Gastroesophageal sphincter (tissue), 4 donors: ENCODE measurements around the gene REELD1. TPM values are rescaled to one million over a fixed set of nuclear protein-coding genes. Genes with fewer than 3 reads are reported as not detected.

Source experiments
- ATAC-seq: fragments of 150-250 bp; one replicate; pipeline ENCODE4 v1.9.1; 2016; ENCODE audit warnings: mild to moderate bottlenecking, moderate library complexity
- H3K27ac ChIP-seq, 4 donors: fragments of 200-600 bp; sonication (generic) in 3 of 4; 1 replicate in 3 of 4; 2 replicates in 1 of 4; pipeline ENCODE4 v1.5.1; 2016 to 2019
- H3K27me3 ChIP-seq: fragments of 200-600 bp; sonication (generic); one replicate; pipeline ENCODE4 v1.5.1; 2019
- H3K36me3 ChIP-seq, 2 donors: fragments of 200-600 bp; sonication (generic); one replicate each; pipeline ENCODE4 v1.5.1; 2019; ENCODE audit warnings: control low read depth in 1 of 2
- H3K4me1 ChIP-seq, 3 donors: fragments of 200-600 bp; sonication (generic); 1 replicate in 2 of 3; 2 replicates in 1 of 3; pipeline ENCODE4 v1.5.1; 2016 to 2019; ENCODE audit warnings: control low read depth in 2 of 3
- H3K4me3 ChIP-seq, 2 donors: fragments of 200-600 bp; sonication (generic); one replicate each; pipeline ENCODE4 v1.5.1; 2019; ENCODE audit warnings: mild to moderate bottlenecking in 1 of 2, moderate library complexity in 1 of 2
- H3K9me3 ChIP-seq, 3 donors: fragments of 200-600 bp; sonication (generic); one replicate each; pipeline ENCODE4 v1.5.1; 2017 to 2019; ENCODE audit warnings: control low read depth in 2 of 3
- EP300 ChIP-seq: sonication (generic); formaldehyde crosslinking; IDR thresholded peaks from one replicate; pipeline ENCODE4 v1.6.1; 2017; ENCODE audit warnings: antibody characterized with exemption, mild to moderate bottlenecking
- POLR2A ChIP-seq, 2 donors: fragments of 450-650 bp; IDR thresholded peaks; one replicate each; pipeline ENCODE4 v1.6.1; 2017; ENCODE audit warnings: antibody characterized with exemption in 2 of 2, mild to moderate bottlenecking in 2 of 2, moderate library complexity in 1 of 2
- POLR2AphosphoS5 ChIP-seq: sonication (generic); formaldehyde crosslinking; IDR thresholded peaks from one replicate; pipeline ENCODE4 v1.6.1; 2017; ENCODE audit warnings: antibody characterized with exemption
- WGBS, 2 donors: methylation state at CpG; one replicate each; pipeline ENCODE4 v1.1.5; 2018; ENCODE audit warnings: low coverage in 1 of 2; 5-methylcytosine and 5-hydroxymethylcytosine counted together
- total RNA-seq, 4 donors: library from RNA; depleted of rRNA; stranded (reverse); fragments of >200 nt; gene quantifications; one replicate each; pipeline ENCODE4 v1.1.0, GENCODE V29; 2016
- TF ChIP-seq, protein P1 (sequence below), 4 experiments: fragments of 200-600 bp in 2 of 4; fragments of 450-650 bp in 2 of 4; sonication (generic) in 1 of 4; IDR thresholded peaks; one replicate each; pipeline ENCODE4 v1.5.1; 2017 to 2019; ENCODE audit warnings: antibody characterized with exemption in 4 of 4, mild to moderate bottlenecking in 2 of 4, moderate library complexity in 2 of 4

REELD1 gene
- total RNA-seq, 4 donors from 2014 or later: 0.78 to 1.4 TPM; not detected in 2

DNA sequence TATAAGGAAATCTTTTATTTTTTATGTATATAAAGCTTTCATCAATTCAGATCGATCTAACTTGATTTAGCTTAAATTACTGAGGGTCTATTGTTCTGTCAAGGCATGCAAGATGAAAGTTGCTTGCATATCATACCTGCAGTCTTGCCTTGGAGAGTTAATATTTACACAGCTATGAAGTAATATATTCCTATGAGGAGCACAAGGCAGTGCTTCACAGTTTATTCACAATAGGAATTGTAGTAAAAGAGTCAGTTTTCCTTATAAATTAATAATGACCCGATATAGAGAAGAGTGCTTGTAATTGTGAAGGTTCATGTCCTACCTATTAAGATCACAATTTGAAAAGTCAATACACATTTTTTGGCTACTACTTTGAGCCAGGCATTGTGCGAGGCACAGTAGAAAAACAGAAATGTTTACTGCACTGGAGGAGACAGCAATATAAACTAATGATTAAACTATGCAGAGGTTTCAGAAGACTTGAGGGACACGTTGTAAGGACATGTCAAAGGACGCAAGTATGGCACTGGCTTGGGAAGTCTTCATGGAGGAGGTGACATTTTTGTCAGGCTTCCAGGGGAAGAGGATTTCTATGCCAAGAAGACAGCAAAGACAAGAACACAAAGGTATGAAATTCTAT lies 38.8 kb downstream of the REELD1 start:
- WGBS, 2 donors: 84 to 91% methylated on average over 5 of the region's 5 CpGs
- no peaks in the 10 kb centered on the region for H3K9me3 ChIP-seq
- H3K4me1 ChIP-seq: no peaks in the 10 kb centered on the region
- peaks cover 0 to 26% of the 10 kb centered on the region in 2 donors for H3K36me3 ChIP-seq
- no peak overlapping the region for H3K4me3 ChIP-seq
- no peak for ATAC-seq
- no peak overlapping the region for H3K27ac ChIP-seq
- no peaks in the 10 kb centered on the region for H3K27me3 ChIP-seq
- TF ChIP-seq, protein P1, sequence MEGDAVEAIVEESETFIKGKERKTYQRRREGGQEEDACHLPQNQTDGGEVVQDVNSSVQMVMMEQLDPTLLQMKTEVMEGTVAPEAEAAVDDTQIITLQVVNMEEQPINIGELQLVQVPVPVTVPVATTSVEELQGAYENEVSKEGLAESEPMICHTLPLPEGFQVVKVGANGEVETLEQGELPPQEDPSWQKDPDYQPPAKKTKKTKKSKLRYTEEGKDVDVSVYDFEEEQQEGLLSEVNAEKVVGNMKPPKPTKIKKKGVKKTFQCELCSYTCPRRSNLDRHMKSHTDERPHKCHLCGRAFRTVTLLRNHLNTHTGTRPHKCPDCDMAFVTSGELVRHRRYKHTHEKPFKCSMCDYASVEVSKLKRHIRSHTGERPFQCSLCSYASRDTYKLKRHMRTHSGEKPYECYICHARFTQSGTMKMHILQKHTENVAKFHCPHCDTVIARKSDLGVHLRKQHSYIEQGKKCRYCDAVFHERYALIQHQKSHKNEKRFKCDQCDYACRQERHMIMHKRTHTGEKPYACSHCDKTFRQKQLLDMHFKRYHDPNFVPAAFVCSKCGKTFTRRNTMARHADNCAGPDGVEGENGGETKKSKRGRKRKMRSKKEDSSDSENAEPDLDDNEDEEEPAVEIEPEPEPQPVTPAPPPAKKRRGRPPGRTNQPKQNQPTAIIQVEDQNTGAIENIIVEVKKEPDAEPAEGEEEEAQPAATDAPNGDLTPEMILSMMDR (IDR thresholded peaks at IDR 0.05): no peak
- TF ChIP-seq POLR2A (IDR thresholded peaks at IDR 0.05) (no peak), EP300 (no peak), POLR2AphosphoS5 (no peak)

DNA sequence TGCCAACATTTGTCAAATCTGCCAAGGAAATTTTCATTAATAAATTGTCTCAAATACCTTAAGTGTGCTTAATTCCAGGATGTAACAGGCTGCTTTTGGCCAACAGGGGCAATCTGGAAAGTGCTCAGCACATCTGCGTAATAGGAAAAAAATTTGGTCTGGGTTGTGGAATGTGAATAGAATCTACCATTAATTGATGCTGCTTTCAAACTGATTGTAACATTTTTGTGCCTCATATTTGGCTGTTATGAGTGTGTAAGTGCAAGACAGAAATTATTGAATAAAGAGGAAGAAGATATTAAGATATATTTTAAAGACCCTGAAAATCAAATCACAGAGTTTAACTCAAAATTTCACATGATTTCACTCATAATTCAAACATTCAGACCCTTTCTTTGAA lies 41.1 kb downstream of the REELD1 start:
- 60 to 89% methylated on average over 1 of the region's 1 CpG for WGBS, 2 donors
- H3K4me1 ChIP-seq: no peaks in the 10 kb centered on the region
- TF ChIP-seq EP300 (no peak), POLR2AphosphoS5 (no peak), POLR2A (IDR thresholded peaks at IDR 0.05) (no peak)
- TF ChIP-seq, protein P1 (IDR thresholded peaks at IDR 0.05): no peak

DNA sequence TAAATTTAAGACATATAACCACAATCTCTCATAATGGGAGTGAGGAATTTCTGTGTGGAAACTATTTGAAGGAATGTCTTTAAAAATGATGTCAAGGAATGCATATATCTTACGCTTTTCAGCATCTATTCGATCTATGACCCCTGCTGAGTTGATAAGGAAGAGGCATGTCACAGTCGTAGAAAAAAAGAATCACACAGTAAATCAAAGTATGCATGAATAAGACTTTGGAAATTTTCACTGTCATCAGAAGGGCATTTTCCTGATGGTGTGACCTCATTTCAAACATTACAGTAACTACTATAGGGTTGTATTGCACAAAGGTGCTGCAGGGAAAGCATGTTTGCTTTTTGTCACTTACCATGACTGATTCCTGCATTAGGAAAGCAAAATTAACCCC lies 41.5 kb downstream of the REELD1 start:
- no peak for ATAC-seq
- no peaks in the 10 kb centered on the region for H3K27me3 ChIP-seq
- H3K36me3 ChIP-seq: peaks cover 0 to 28% of the 10 kb centered on the region in 2 donors
- no peak overlapping the region for H3K4me3 ChIP-seq
- no peak overlapping the region for H3K27ac ChIP-seq
- TF ChIP-seq, protein P1 (IDR thresholded peaks at IDR 0.05): no peak
- TF ChIP-seq POLR2A (IDR thresholded peaks at IDR 0.05) (no peak), EP300 (no peak), POLR2AphosphoS5 (no peak)
- WGBS, 2 donors: 67 to 68% methylated on average over 3 of the region's 3 CpGs
- H3K9me3 ChIP-seq: no peaks in the 10 kb centered on the region
- H3K4me1 ChIP-seq: no peaks in the 10 kb centered on the region

More for the DNA sequence above, 41.1 kb downstream of the REELD1 start:
- no peak overlapping the region for H3K4me3 ChIP-seq
- no peaks in the 10 kb centered on the region for H3K27me3 ChIP-seq
- no peaks in the 10 kb centered on the region for H3K9me3 ChIP-seq
- H3K27ac ChIP-seq: no peak overlapping the region
- peaks cover 0 to 28% of the 10 kb centered on the region in 2 donors for H3K36me3 ChIP-seq
- ATAC-seq: no peak

GRCh38 chr4:146256328-146256727 lies 42.0 kb downstream of the REELD1 start:
- no peak for TF ChIP-seq POLR2AphosphoS5
- no peak for TF ChIP-seq POLR2A (IDR thresholded peaks at IDR 0.05)
- TF ChIP-seq, protein P1 (IDR thresholded peaks at IDR 0.05): no peak
- no peak for TF ChIP-seq EP300
- Histone ChIP-seq H3K9me3 (no peaks in the 10 kb centered on the region), H3K4me3 (no peak overlapping the region), H3K27ac (no peak overlapping the region), H3K36me3 (peaks cover 0 to 28% of the 10 kb centered on the region in 2 donors), H3K4me1 (no peaks in the 10 kb centered on the region), H3K27me3 (no peaks in the 10 kb centered on the region)
- 20 to 50% methylated on average over 1 of the region's 1 CpG for WGBS, 2 donors
- no peak for ATAC-seq

- Histone ChIP-seq H3K4me3 (no peak overlapping the region), H3K36me3 (peaks cover 0 to 28% of the 10 kb centered on the region in 2 donors), H3K4me1 (no peaks in the 10 kb centered on the region), H3K27me3 (no peaks in the 10 kb centered on the region), H3K27ac (no peak overlapping the region), H3K9me3 (no peaks in the 10 kb centered on the region)
- 90 to 100% methylated on average over 1 of the region's 1 CpG for WGBS, 2 donors
- no peak for ATAC-seq
- TF ChIP-seq, protein P1 (IDR thresholded peaks at IDR 0.05): no peak
- TF ChIP-seq POLR2AphosphoS5 (no peak), POLR2A (IDR thresholded peaks at IDR 0.05) (no peak), EP300 (no peak)
Observed at GRCh38 chr4:146257511-146257910, 43.2 kb downstream of the REELD1 start.
